OCI-LY1 (cell line): ENCODE measurements around the gene TMEM44.

ENCODE experiments used
- CTCF ChIP-seq: fragments of 200-600 bp; sonication (generic), shearing (Covaris generic); IDR thresholded peaks from 2 replicates; pipeline ENCODE4 v1.5.1; 2017; ENCODE audit warnings: mild to moderate bottlenecking, antibody characterized with exemption, low read length, moderate library complexity, mixed read lengths
- EZH2 ChIP-seq: fragments of 200-600 bp; sonication (generic), shearing (Covaris generic); IDR thresholded peaks from 2 replicates; pipeline ENCODE4 v1.8.0; 2017; ENCODE audit warnings: borderline replicate concordance, mixed run types, mild to moderate bottlenecking, antibody characterized with exemption, low read length, moderate library complexity, mixed read lengths

GRCh38 chr3:194543550-194543949 lies 89.7 kb downstream of the TMEM44 start:
- TF ChIP-seq CTCF (no peak), EZH2 (no peak)
